ENCODE measurements around the gene MCAT.
A peak's percentile ranks its signal among the peaks of the same experiment; 100 is the strongest.
"Not testable (repeated sequence)": the region's sequence is repeated elsewhere in the genome, so short reads cannot be mapped to it uniquely, and the experiment has no call there.

MCAT gene

GRCh38 chr22:43106302-43106701, 36.9 kb downstream of the MCAT start:
- no peak overlapping the region for H4K8ac ChIP-seq (ENCODE audit: low read length)

DNA sequence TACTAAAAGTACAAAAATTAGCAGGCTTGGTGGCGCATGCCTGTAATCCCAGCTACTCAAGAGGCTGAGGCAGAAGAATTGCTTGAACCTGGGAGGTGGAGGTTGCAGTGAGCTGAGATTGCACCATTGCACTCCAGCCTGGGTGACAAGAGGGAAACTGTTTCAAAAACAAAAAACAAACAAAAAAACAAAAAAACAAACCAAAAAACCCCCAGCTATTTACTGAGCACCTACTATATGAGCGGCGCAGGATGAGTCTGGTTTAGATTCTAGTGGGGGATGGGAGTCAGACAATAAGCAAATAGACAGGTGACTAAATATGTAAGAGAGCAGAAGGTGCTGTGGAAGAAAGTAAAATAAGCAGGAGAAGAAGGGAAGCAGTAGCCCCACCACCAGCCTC, 38.2 kb downstream of the MCAT start:
- H3K27me3 ChIP-seq (ENCODE audit: control insufficient read depth in 1 of 2, insufficient read depth in 1 of 2, low read length in 2 of 2) = peaks cover 11 to 32% of the 10 kb centered on the region in 2 experiments
- not testable (repeated sequence) for H3K27ac ChIP-seq (ENCODE audit: low read length, poor library complexity, severe bottlenecking); H3K14ac ChIP-seq (ENCODE audit: low read length in 2 of 2); H3K4me2 ChIP-seq (ENCODE audit: low read length, poor library complexity, severe bottlenecking); H3K23ac ChIP-seq (ENCODE audit: low read length in 2 of 2); H4K8ac ChIP-seq (ENCODE audit: low read length); H3K9ac ChIP-seq (ENCODE audit: low read length); H3K9me3 ChIP-seq (ENCODE audit: control insufficient read depth, low read length); H3K4me3 ChIP-seq (ENCODE audit: insufficient read depth in 1 of 2, low read depth in 1 of 2, low read length in 2 of 2); H2BK12ac ChIP-seq (ENCODE audit: low read length in 2 of 2); H3K79me1 ChIP-seq (replicated peaks; ENCODE audit: low read length, poor library complexity, severe bottlenecking); H3K36me3 ChIP-seq (ENCODE audit: control insufficient read depth in 1 of 2, insufficient read depth in 2 of 2, low read depth in 1 of 2, low read length in 2 of 2); H2AK5ac ChIP-seq (ENCODE audit: low read length, severe bottlenecking); H2BK15ac ChIP-seq (ENCODE audit: low read depth, poor library complexity, severe bottlenecking); H2BK120ac ChIP-seq (ENCODE audit: low read depth, low read length); DNase-seq; H2BK5ac ChIP-seq (ENCODE audit: low read depth, low read length, poor library complexity, severe bottlenecking); H2AFZ ChIP-seq (ENCODE audit: low read depth, low read length); H3K18ac ChIP-seq (ENCODE audit: low read depth in 1 of 2, low read length in 2 of 2); H4K91ac ChIP-seq (ENCODE audit: low read length); H3K4ac ChIP-seq (ENCODE audit: low read depth in 1 of 2, low read length in 2 of 2); H3K4me1 ChIP-seq (ENCODE audit: control insufficient read depth, insufficient read depth, low read depth, low read length)
- 93% methylated on average over 2 of the region's 3 CpGs for WGBS

More at GRCh38 chr22:43106302-43106701, 36.9 kb downstream of the MCAT start:
- WGBS = 97% methylated on average over 8 of the region's 8 CpGs
- Histone ChIP-seq H3K4me1 (ENCODE audit: control insufficient read depth, insufficient read depth, low read depth, low read length) (peaks cover 17% of the 10 kb centered on the region), H3K18ac (ENCODE audit: low read depth in 1 of 2, low read length in 2 of 2) (no peak overlapping the region), H3K4me3 (ENCODE audit: insufficient read depth in 1 of 2, low read depth in 1 of 2, low read length in 2 of 2) (no peak overlapping the region), H4K91ac (ENCODE audit: low read length) (no peak overlapping the region), H2BK12ac (ENCODE audit: low read length in 2 of 2) (no peak overlapping the region), H2BK5ac (ENCODE audit: low read depth, low read length, poor library complexity, severe bottlenecking) (no peak overlapping the region), H2AFZ (ENCODE audit: low read depth, low read length) (no peak overlapping the region), H3K9ac (ENCODE audit: low read length) (no peak overlapping the region), H2BK120ac (ENCODE audit: low read depth, low read length) (no peak overlapping the region), H3K23ac (ENCODE audit: low read length in 2 of 2) (no peak overlapping the region), H3K27ac (ENCODE audit: low read length, poor library complexity, severe bottlenecking) (no peak overlapping the region), H3K4me2 (ENCODE audit: low read length, poor library complexity, severe bottlenecking) (no peak overlapping the region), H3K9me3 (ENCODE audit: control insufficient read depth, low read length) (no peaks in the 10 kb centered on the region), H3K79me1 (replicated peaks; ENCODE audit: low read length, poor library complexity, severe bottlenecking) (no peaks in the 10 kb centered on the region), H3K14ac (ENCODE audit: low read length in 2 of 2) (no peak overlapping the region), H2BK15ac (ENCODE audit: low read depth, poor library complexity, severe bottlenecking) (no peak overlapping the region), H3K36me3 (ENCODE audit: control insufficient read depth in 1 of 2, insufficient read depth in 2 of 2, low read depth in 1 of 2, low read length in 2 of 2) (no peaks in the 10 kb centered on the region), H3K27me3 (ENCODE audit: control insufficient read depth in 1 of 2, insufficient read depth in 1 of 2, low read length in 2 of 2) (peaks cover 22 to 44% of the 10 kb centered on the region in 2 experiments), H2AK5ac (ENCODE audit: low read length, severe bottlenecking) (no peak overlapping the region), H3K4ac (ENCODE audit: low read depth in 1 of 2, low read length in 2 of 2) (no peak overlapping the region)
- no peak for DNase-seq

DNA sequence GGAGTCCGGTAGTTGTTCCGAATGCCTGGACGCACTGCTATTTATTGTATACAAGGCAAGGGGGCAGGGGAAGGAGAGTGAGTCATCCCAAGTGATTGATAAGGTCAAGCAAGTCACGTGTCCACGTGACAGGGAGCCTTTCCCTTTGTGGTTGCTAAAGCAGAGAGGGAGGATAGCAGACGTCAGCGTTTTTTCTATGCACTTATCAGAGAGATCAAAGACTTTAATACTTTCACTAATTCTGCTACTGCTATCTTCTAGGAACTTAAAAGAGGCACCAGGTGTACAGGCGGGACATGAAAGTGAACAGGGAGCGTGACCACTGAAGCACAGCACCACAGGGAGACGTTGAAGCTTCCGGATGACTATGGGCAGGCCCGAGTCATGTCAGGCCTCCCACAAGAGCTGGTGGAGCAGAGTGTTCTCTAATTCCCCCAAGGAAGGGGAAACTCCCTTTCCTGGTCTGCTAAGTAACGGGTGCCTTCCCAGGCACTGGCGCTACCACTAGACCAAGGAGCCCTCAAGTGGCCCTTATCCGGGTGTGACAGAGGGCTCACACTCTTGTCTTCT, 39.1 kb downstream of the MCAT start:
- not testable (repeated sequence) for H2BK12ac ChIP-seq (ENCODE audit: low read length in 2 of 2); H3K14ac ChIP-seq (ENCODE audit: low read length in 2 of 2); H3K9me3 ChIP-seq (ENCODE audit: control insufficient read depth, low read length); H3K9ac ChIP-seq (ENCODE audit: low read length); H3K4me2 ChIP-seq (ENCODE audit: low read length, poor library complexity, severe bottlenecking); H3K4me1 ChIP-seq (ENCODE audit: control insufficient read depth, insufficient read depth, low read depth, low read length); H3K4me3 ChIP-seq (ENCODE audit: insufficient read depth in 1 of 2, low read depth in 1 of 2, low read length in 2 of 2); H3K27ac ChIP-seq (ENCODE audit: low read length, poor library complexity, severe bottlenecking); H2BK120ac ChIP-seq (ENCODE audit: low read depth, low read length); H4K91ac ChIP-seq (ENCODE audit: low read length); H3K4ac ChIP-seq (ENCODE audit: low read depth in 1 of 2, low read length in 2 of 2); H3K18ac ChIP-seq (ENCODE audit: low read depth in 1 of 2, low read length in 2 of 2); H4K8ac ChIP-seq (ENCODE audit: low read length); H3K23ac ChIP-seq (ENCODE audit: low read length in 2 of 2); H2AK5ac ChIP-seq (ENCODE audit: low read length, severe bottlenecking); H3K79me1 ChIP-seq (replicated peaks; ENCODE audit: low read length, poor library complexity, severe bottlenecking); H2BK5ac ChIP-seq (ENCODE audit: low read depth, low read length, poor library complexity, severe bottlenecking); H3K36me3 ChIP-seq (ENCODE audit: control insufficient read depth in 1 of 2, insufficient read depth in 2 of 2, low read depth in 1 of 2, low read length in 2 of 2); H2AFZ ChIP-seq (ENCODE audit: low read depth, low read length)
- peak; percentile 85 for DNase-seq
- Histone ChIP-seq H2BK15ac (ENCODE audit: low read depth, poor library complexity, severe bottlenecking) (peak overlapping the region; percentile 41), H3K27me3 (ENCODE audit: control insufficient read depth in 1 of 2, insufficient read depth in 1 of 2, low read length in 2 of 2) (peaks cover 3 to 26% of the 10 kb centered on the region in 2 experiments)
- 42% methylated on average over 13 of the region's 15 CpGs for WGBS

DNA sequence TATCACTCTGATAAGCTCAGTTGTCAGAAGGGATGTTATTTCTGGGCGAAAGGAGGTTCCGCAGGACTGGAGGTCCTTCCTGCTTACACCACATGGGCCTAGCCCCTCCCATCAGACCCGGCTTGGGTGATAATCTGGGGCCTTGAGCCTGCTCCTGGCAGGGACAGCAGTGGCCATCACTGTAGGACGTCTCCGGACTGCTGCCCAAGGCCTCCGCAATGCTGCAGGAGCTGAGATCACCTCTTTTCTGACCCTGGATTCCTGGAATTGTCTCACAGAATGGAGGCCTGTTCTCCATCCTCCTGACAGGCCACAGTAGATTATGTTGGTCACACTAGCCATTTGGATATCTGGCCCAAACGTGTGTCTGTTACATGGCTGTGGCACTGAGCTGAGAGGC, 41.9 kb downstream of the MCAT start:
- H3K4me1 ChIP-seq (ENCODE audit: control insufficient read depth, insufficient read depth, low read depth, low read length) = peaks cover 4% of the 10 kb centered on the region
- WGBS = 36% methylated on average over 7 of the region's 7 CpGs
- H3K27ac ChIP-seq (ENCODE audit: low read length, poor library complexity, severe bottlenecking) = no peak overlapping the region
- peak overlapping the region; percentile 47 for H4K8ac ChIP-seq (ENCODE audit: low read length)
- peak overlapping the region; percentile 27 to 28 for H2BK12ac ChIP-seq (ENCODE audit: low read length in 2 of 2)
- H3K9me3 ChIP-seq (ENCODE audit: control insufficient read depth, low read length) = peaks cover 5% of the 10 kb centered on the region
- no peaks in the 10 kb centered on the region for H3K36me3 ChIP-seq (ENCODE audit: control insufficient read depth in 1 of 2, insufficient read depth in 2 of 2, low read depth in 1 of 2, low read length in 2 of 2)
- H4K91ac ChIP-seq (ENCODE audit: low read length) = peak overlapping the region; percentile 87
- peaks cover 2 to 6% of the 10 kb centered on the region in 2 experiments for H3K27me3 ChIP-seq (ENCODE audit: control insufficient read depth in 1 of 2, insufficient read depth in 1 of 2, low read length in 2 of 2)
- H3K23ac ChIP-seq (ENCODE audit: low read length in 2 of 2) = no peak overlapping the region
- H3K9ac ChIP-seq (ENCODE audit: low read length) = no peak overlapping the region
- H2AK5ac ChIP-seq (ENCODE audit: low read length, severe bottlenecking) = no peak overlapping the region
- H2BK5ac ChIP-seq (ENCODE audit: low read depth, low read length, poor library complexity, severe bottlenecking) = no peak overlapping the region
- peak overlapping the region; percentile 21 for H2BK120ac ChIP-seq (ENCODE audit: low read depth, low read length)
- no peak overlapping the region for H2AFZ ChIP-seq (ENCODE audit: low read depth, low read length)
- no peak overlapping the region for H3K14ac ChIP-seq (ENCODE audit: low read length in 2 of 2)
- peak; percentile 64 for DNase-seq
- peak overlapping the region in 1 of 2 experiments; percentile 37 for H3K18ac ChIP-seq (ENCODE audit: low read depth in 1 of 2, low read length in 2 of 2)
- no peak overlapping the region for H3K4me2 ChIP-seq (ENCODE audit: low read length, poor library complexity, severe bottlenecking)
- peak overlapping the region; percentile 54 for H2BK15ac ChIP-seq (ENCODE audit: low read depth, poor library complexity, severe bottlenecking)
- H3K79me1 ChIP-seq (replicated peaks; ENCODE audit: low read length, poor library complexity, severe bottlenecking) = no peaks in the 10 kb centered on the region
- no peak overlapping the region for H3K4me3 ChIP-seq (ENCODE audit: insufficient read depth in 1 of 2, low read depth in 1 of 2, low read length in 2 of 2)
- no peak overlapping the region for H3K4ac ChIP-seq (ENCODE audit: low read depth in 1 of 2, low read length in 2 of 2)

Measured in mesenchymal stem cell (in vitro differentiated cells and primary cell).